Ishikawa (cell line): ENCODE data around the gene KNOP1.

ENCODE experiments used
- CEBPB ChIP-seq: IDR thresholded peaks from 2 replicates; pipeline ENCODE4 v1.6.1; 2012
- EP300 ChIP-seq: IDR thresholded peaks from 2 replicates; pipeline ENCODE4 v1.6.1; 2012; ENCODE audit warnings: borderline replicate concordance
- RAD21 ChIP-seq: IDR thresholded peaks from 2 replicates; pipeline ENCODE4 v1.6.1; 2012; ENCODE audit warnings: low read depth
- REST ChIP-seq: IDR thresholded peaks from 2 replicates; pipeline ENCODE4 v1.6.1; 2012; ENCODE audit warnings: low read depth, mild to moderate bottlenecking
- TEAD4 ChIP-seq: IDR thresholded peaks from 2 replicates; pipeline ENCODE4 v1.6.1; 2012
- YY1 ChIP-seq: IDR thresholded peaks from 2 replicates; pipeline ENCODE4 v1.6.1; 2012; ENCODE audit warnings: low read depth

- TF ChIP-seq TEAD4: no peak
- TF ChIP-seq REST: no peak
- no peak for TF ChIP-seq RAD21
- no peak for TF ChIP-seq CEBPB
- TF ChIP-seq EP300: no peak
- no peak for TF ChIP-seq YY1
Observed at GRCh38 chr16:19710991-19711545, 7.0 kb downstream of the KNOP1 start.
